Bronchial epithelial cell (primary cell): ENCODE measurements around the gene DCAF8L2. TPM values are rescaled to one million over a fixed set of nuclear protein-coding genes. Genes with fewer than 3 reads are reported as not detected.
"Not testable (repeated sequence)": the region's sequence is repeated elsewhere in the genome, so short reads cannot be mapped to it uniquely, and the experiment has no call there.

ENCODE experiments used
- DNase-seq: peaks from one replicate; pipeline ENCODE4 v3.0.0-alpha.2; 2010; ENCODE audit warnings: low read depth
- FAIRE-seq: peaks from 2 replicates; lab custom pipeline; 2011; peaks lifted over from hg19 to GRCh38; lab: Jason Lieb, UNC
- H3K27me3 ChIP-seq: 2 replicates; pipeline ENCODE4 v1.5.1; 2011; ENCODE audit warnings: low read length; ENCODE audit not compliant: control insufficient read depth, insufficient read depth
- H3K36me3 ChIP-seq: 2 replicates; pipeline ENCODE4 v1.5.1; 2011; ENCODE audit warnings: low read length; ENCODE audit not compliant: control insufficient read depth, insufficient read depth
- H3K4me3 ChIP-seq: 2 replicates; pipeline ENCODE4 v1.5.1; 2011; ENCODE audit warnings: mild to moderate bottlenecking, low read depth, low read length, control low read depth
- total RNA-seq: library from RNA; depleted of rRNA; stranded (reverse); fragments of >200 nt; gene quantifications from 2 replicates; pipeline ENCODE4 v1.2.1, GENCODE V29; 2014
- TF ChIP-seq, protein P1 (sequence below): IDR thresholded peaks from 2 replicates; pipeline ENCODE4 v1.5.1; 2011; ENCODE audit warnings: mild to moderate bottlenecking, moderate library complexity, low read length, control low read depth, inconsistent platforms; ENCODE audit not compliant: insufficient read depth, severe bottlenecking

Gene DCAF8L2
- total RNA-seq, 1 donor from 2014 or later, result not detected

GRCh38 chrX:27675493-27675892 is 85.3 kb downstream of the DCAF8L2 start:
- FAIRE-seq (no peak), DNase-seq (peak; percentile 78)
- no peak overlapping the region for H3K4me3 ChIP-seq
- no peaks in the 10 kb centered on the region for H3K27me3 ChIP-seq
- TF ChIP-seq, protein P1, sequence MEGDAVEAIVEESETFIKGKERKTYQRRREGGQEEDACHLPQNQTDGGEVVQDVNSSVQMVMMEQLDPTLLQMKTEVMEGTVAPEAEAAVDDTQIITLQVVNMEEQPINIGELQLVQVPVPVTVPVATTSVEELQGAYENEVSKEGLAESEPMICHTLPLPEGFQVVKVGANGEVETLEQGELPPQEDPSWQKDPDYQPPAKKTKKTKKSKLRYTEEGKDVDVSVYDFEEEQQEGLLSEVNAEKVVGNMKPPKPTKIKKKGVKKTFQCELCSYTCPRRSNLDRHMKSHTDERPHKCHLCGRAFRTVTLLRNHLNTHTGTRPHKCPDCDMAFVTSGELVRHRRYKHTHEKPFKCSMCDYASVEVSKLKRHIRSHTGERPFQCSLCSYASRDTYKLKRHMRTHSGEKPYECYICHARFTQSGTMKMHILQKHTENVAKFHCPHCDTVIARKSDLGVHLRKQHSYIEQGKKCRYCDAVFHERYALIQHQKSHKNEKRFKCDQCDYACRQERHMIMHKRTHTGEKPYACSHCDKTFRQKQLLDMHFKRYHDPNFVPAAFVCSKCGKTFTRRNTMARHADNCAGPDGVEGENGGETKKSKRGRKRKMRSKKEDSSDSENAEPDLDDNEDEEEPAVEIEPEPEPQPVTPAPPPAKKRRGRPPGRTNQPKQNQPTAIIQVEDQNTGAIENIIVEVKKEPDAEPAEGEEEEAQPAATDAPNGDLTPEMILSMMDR, result no peak
- H3K36me3 ChIP-seq, result no peaks in the 10 kb centered on the region

DNA sequence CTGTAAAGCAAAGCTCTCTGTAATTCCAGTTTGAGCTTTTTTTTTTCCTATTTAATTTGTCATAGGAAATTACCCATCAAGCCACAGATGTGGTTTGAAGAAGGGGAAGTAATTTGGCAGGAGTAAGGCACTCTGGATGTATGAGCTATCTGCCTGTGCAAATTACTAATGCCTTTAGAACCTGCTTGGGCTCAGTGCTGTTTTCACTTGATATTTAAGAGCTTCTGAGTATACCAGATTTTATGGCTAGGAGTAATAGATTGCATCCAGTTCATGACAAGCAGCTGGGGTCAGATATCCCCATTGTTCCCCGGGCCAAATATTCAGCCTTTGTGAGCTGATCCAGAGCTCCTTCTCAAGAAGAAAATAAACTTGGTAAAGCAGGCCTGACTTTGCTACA is 89.1 kb downstream of the DCAF8L2 start:
- no peak for FAIRE-seq

DNA sequence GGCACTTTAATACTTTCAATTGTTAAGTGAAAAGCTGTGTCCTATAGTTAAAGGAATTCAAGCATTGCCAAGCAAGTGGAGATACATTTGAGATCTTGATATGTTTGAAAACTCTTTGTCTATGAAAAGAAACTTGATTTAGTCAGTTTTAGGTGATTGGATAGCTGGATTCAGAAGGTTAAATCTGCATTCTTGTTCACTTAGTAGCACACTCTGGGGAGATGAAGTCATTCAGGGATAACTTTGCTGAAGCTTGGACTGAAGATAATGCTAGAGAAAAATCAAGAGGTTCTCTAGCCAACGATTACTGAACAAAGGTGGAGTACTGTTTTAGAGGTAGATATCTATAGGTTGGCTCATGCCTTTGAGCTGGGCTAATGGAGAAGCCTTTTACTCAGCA is 90.6 kb downstream of the DCAF8L2 start:
- no peaks in the 10 kb centered on the region for H3K36me3 ChIP-seq
- peak; percentile 6 for DNase-seq
- FAIRE-seq, result no peak
- H3K27me3 ChIP-seq, result no peaks in the 10 kb centered on the region
- no peak overlapping the region for H3K4me3 ChIP-seq
- TF ChIP-seq, protein P1, result no peak

More for the DNA sequence above, 89.1 kb downstream of the DCAF8L2 start:
- TF ChIP-seq, protein P1, result no peak
- no peak overlapping the region for H3K4me3 ChIP-seq
- H3K36me3 ChIP-seq, result no peaks in the 10 kb centered on the region
- peak; percentile 4 for DNase-seq
- no peaks in the 10 kb centered on the region for H3K27me3 ChIP-seq

GRCh38 chrX:27683566-27684208 is 93.5 kb downstream of the DCAF8L2 start:
- FAIRE-seq, result peak; percentile 94
- TF ChIP-seq, protein P1, result peak; percentile 39

DNA sequence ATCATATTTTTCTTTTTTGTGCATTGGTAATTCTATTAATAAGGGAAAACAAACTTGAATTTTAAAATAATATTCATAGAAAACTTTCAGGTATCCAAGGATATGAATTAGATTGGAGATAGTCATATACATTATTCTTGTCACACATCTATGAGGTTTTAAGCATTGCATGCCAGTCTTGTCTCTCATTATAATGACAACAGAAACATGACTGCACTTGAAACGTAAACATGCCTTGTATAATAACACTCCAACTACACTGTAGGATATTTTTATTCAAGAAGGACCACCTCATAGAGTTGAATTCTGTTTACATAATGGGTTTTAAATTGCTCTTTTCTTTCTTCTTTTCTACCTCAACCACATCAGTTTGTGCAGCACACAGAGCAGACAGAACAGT is 104.5 kb downstream of the DCAF8L2 start:
- Histone ChIP-seq H3K4me3 (no peak overlapping the region), H3K36me3 (no peaks in the 10 kb centered on the region), H3K27me3 (no peaks in the 10 kb centered on the region)
- FAIRE-seq (no peak), DNase-seq (no peak)
- TF ChIP-seq, protein P1, result no peak

More at GRCh38 chrX:27683566-27684208, 93.5 kb downstream of the DCAF8L2 start:
- H3K4me3 ChIP-seq, H3K27me3 ChIP-seq, H3K36me3 ChIP-seq: not testable (repeated sequence)
- peak; percentile 20 for DNase-seq

- FAIRE-seq (no peak), DNase-seq (no peak)
- Histone ChIP-seq H3K27me3 (no peaks in the 10 kb centered on the region), H3K4me3 (no peak overlapping the region), H3K36me3 (no peaks in the 10 kb centered on the region)
- TF ChIP-seq, protein P1, result no peak
Measured at GRCh38 chrX:27706526-27706925, 116.4 kb downstream of the DCAF8L2 start.
